Fibroblast of mammary gland (primary cell): Measurements from ENCODE around the gene RBM38.

Experiments used
- DNase-seq: peaks from one replicate; pipeline ENCODE4 v3.0.0-alpha.2; 2010; ENCODE audit warnings: low read depth
- H3K4me3 ChIP-seq: 2 replicates; pipeline ENCODE4 v1.5.1; 2011; ENCODE audit warnings: low read depth, mild to moderate bottlenecking, low read length, moderate library complexity; ENCODE audit not compliant: control insufficient read depth
- CTCF ChIP-seq: conservative IDR thresholded peaks from 2 replicates; pipeline ENCODE4 v1.5.1; 2011; ENCODE audit warnings: low read depth, low read length, inconsistent platforms; ENCODE audit not compliant: control insufficient read depth, insufficient read depth

RBM38 gene

GRCh38 chr20:57458400-57459160 lies 67.4 kb downstream of the RBM38 start:
- no peak for TF ChIP-seq CTCF
- DNase-seq: no peak
- no peak overlapping the region for H3K4me3 ChIP-seq
